Heart left ventricle (tissue), 16 donors: ENCODE measurements around the gene CNEP1R1. TPM values are rescaled to one million over a fixed set of nuclear protein-coding genes. Genes with fewer than 3 reads are reported as not detected.

Experiments used
- ATAC-seq, 4 donors: fragments of 200-7000 bp; cut with Tn5 transposase; one replicate each; pipeline ENCODE4 v1.9.1; 2020 to 2022; ENCODE audit warnings: moderate library complexity in 4 of 4, mild to moderate bottlenecking in 3 of 4, moderate number of reproducible peaks in 1 of 4
- DNase-seq, 5 donors: peaks; one replicate each; pipeline ENCODE4 v3.0.0-alpha.2; 2020
- H3K27ac ChIP-seq, 12 donors: fragments of 200-600 bp; sonication (generic) in 4 of 12; one replicate each; pipeline versions ENCODE4 v1.5.0 to v1.8.0; 2016 to 2022; ENCODE audit warnings: mild to moderate bottlenecking in 2 of 12
- H3K27me3 ChIP-seq, 9 donors: fragments of 200-600 bp; sonication (generic) in 2 of 9; one replicate each; pipeline versions ENCODE4 v1.5.1 to v1.8.0; 2016 to 2022; ENCODE audit warnings: mild to moderate bottlenecking in 3 of 9
- H3K36me3 ChIP-seq, 9 donors: fragments of 200-600 bp; sonication (generic) in 2 of 9; one replicate each; pipeline versions ENCODE4 v1.5.0 to v1.8.0; 2018 to 2022; ENCODE audit warnings: mild to moderate bottlenecking in 2 of 9
- H3K4me1 ChIP-seq, 12 donors: fragments of 200-600 bp; sonication (generic) in 4 of 12; one replicate each; pipeline versions ENCODE4 v1.5.0 to v1.8.0; 2016 to 2022; ENCODE audit warnings: mild to moderate bottlenecking in 3 of 12
- H3K4me3 ChIP-seq, 12 donors: fragments of 200-600 bp; sonication (generic) in 4 of 12; one replicate each; pipeline versions ENCODE4 v1.5.0 to v1.8.0; 2017 to 2022; ENCODE audit warnings: mild to moderate bottlenecking in 9 of 12, moderate library complexity in 4 of 12
- H3K9me3 ChIP-seq, 12 donors: fragments of 200-600 bp; sonication (generic) in 4 of 12; one replicate each; pipeline versions ENCODE4 v1.5.0 to v1.8.0; 2016 to 2022; ENCODE audit warnings: mild to moderate bottlenecking in 1 of 12
- CTCF ChIP-seq, 12 donors: fragments of 200-600 bp; sonication (generic) in 4 of 12; IDR thresholded peaks; one replicate each; pipeline versions ENCODE4 v1.5.0 to v1.8.0; 2018 to 2022; ENCODE audit warnings: antibody characterized with exemption in 12 of 12, mild to moderate bottlenecking in 5 of 12
- POLR2A ChIP-seq, 2 donors: fragments of 450-650 bp; IDR thresholded peaks; one replicate each; pipeline ENCODE4 v1.6.1; 2017; ENCODE audit warnings: antibody characterized with exemption in 2 of 2, mild to moderate bottlenecking in 2 of 2, moderate library complexity in 2 of 2
- WGBS, 4 donors: extraction: QIAGEN DNeasy Blood & Tissue Kit in 2 of 4; methylation state at CpG; one replicate each; pipeline versions ENCODE4 v1.1.5 to v1.1.7; 2013 to 2018; 5-methylcytosine and 5-hydroxymethylcytosine counted together
- intact Hi-C, 10 donors: fragments of 100-400 bp; cut with DNase I; formaldehyde crosslinking; loops; one replicate each; pipeline versions ENCODE4 v1.11.1 to v1.14.2; 2022
- polyA plus RNA-seq, 2 donors: library from polyadenylated mRNA; stranded (reverse); fragments of 200-250 nt; gene quantifications; one replicate each; pipeline ENCODE4 v1.2.3, GENCODE V29; 2013
- total RNA-seq, 9 donors: library from RNA; depleted of rRNA in 2 of 9; stranded (reverse); fragments of >200 nt in 2 of 9; fragmentation: NEBNext Ultra II Directional in 3 of 9; extraction: Animal tissue kit (Norgen Biotek cat#: 25700) in 3 of 9; gene quantifications; one replicate each; pipeline versions ENCODE4 v1.1.0 to v1.2.4, GENCODE V29; 2016 to 2023
- donor health status: ischemic (EF 13 %, LVEDD 7.1; RV severe dilation, severe dysfunction).
- donor health status: healthy with polysubstance abuse.
- donor health status: DM: no; HTN: yes; CAD: no.
- donor health status: DM: no; HTN: no; CAD: no.
- donor health status: ischemic (EF 25% LVEDD 6.9; RV normal size, moderate dysfunction).
- donor health status: ischemic (EF 25% LVEDD 5.7; RV mildly dilated, moderate dysfunction).
- donor health status: healthy.
- donor health status: DM: yes; HTN: yes; CAD: no.
- donor health status: ischemic (EF 35%, LVEDD 5.7; RV mildly dilated, moderate dysfunction).
- donor health status: nonischemic (EF 11% LVEDD 7.7; RV severe dilation, severe dysfunction).
- donor health status: DM: yes; HTN: yes; CAD: no.
- donor health status: PGD.
- donor health status: ischemic (EF 29% LVEDD 5.4; RV normal size, mild dysfunction).
- donor health status: nonischemic (EF 23%, LVEDD 6.1; RV moderate dilation, normal function).

Gene CNEP1R1
- total and polyA plus RNA-seq, 11 donors: 10.9 to 23.9 (median 17.1) TPM

GRCh38 chr16:50069060-50069459 lies 44.0 kb downstream of the CNEP1R1 start:
- intact Hi-C loops: loop anchor here in 7 of 10 donors (2.0 to 10.0 kb wide), 7 partner anchors 42 to 143 kb away; partner anchors contain the start of genes TENT4B (in 6 of the 7) and CNEP1R1 (in 1 of the 7)
- Histone ChIP-seq H3K27ac (no peak overlapping the region), H3K9me3 (no peaks in the 10 kb centered on the region), H3K27me3 (no peaks in the 10 kb centered on the region), H3K36me3 (peaks cover 0 to 48% (median 36%) of the 10 kb centered on the region in 9 donors), H3K4me1 (peaks cover 0 to 32% (median 22%) of the 10 kb centered on the region in 12 donors), H3K4me3 (no peak overlapping the region)
- DNase-seq: no peak
- 98 to 100% (median 99%) methylated on average over 1 of the region's 1 CpG for WGBS, 4 donors
- ATAC-seq: no peak
- TF ChIP-seq POLR2A (IDR thresholded peaks at IDR 0.05) (no peak), CTCF (IDR thresholded peaks at IDR 0.05) (no peak)

GRCh38 chr16:50071075-50071671 lies 46.1 kb downstream of the CNEP1R1 start:
- TF ChIP-seq POLR2A (IDR thresholded peaks at IDR 0.05): no peak
- 63 to 74% (median 67%) methylated on average over 2 of the region's 2 CpGs for WGBS, 4 donors

GRCh38 chr16:50072730-50073129 lies 47.7 kb downstream of the CNEP1R1 start:
- no peak for DNase-seq
- H3K27me3 ChIP-seq: no peaks in the 10 kb centered on the region
- 93 to 99% (median 95%) methylated on average over 5 of the region's 5 CpGs for WGBS, 4 donors
- H3K4me1 ChIP-seq: peaks cover 0 to 17% (median 8%) of the 10 kb centered on the region in 12 donors
- no peak overlapping the region for H3K4me3 ChIP-seq
- intact Hi-C loops: no loop called here
- no peak overlapping the region for H3K27ac ChIP-seq
- no peak for ATAC-seq
- TF ChIP-seq CTCF (IDR thresholded peaks at IDR 0.05): no peak
- TF ChIP-seq POLR2A (IDR thresholded peaks at IDR 0.05): no peak
- peaks cover 0 to 72% (median 53%) of the 10 kb centered on the region in 9 donors for H3K36me3 ChIP-seq
- H3K9me3 ChIP-seq: no peaks in the 10 kb centered on the region

More at GRCh38 chr16:50071075-50071671, 46.1 kb downstream of the CNEP1R1 start:
- Histone ChIP-seq H3K27ac (no peak overlapping the region), H3K27me3 (no peaks in the 10 kb centered on the region), H3K4me1 (peaks cover 0 to 29% (median 22%) of the 10 kb centered on the region in 12 donors), H3K4me3 (no peak overlapping the region), H3K36me3 (peaks cover 0 to 60% (median 39%) of the 10 kb centered on the region in 9 donors), H3K9me3 (no peaks in the 10 kb centered on the region)
- intact Hi-C loops: no loop called here
- no peak for ATAC-seq
- DNase-seq: no peak

- 80 to 91% (median 88%) methylated on average over 9 of the region's 9 CpGs for WGBS, 4 donors
These were observed 54.5 kb downstream of the CNEP1R1 start for GRCh38 chr16:50079397-50080140.

More at GRCh38 chr16:50079397-50080140, 54.5 kb downstream of the CNEP1R1 start:
- DNase-seq (no peak), ATAC-seq (peak in 1 of 4 donors; percentile 32)
- intact Hi-C loops: no loop called here
- H3K36me3 ChIP-seq: peaks cover 0 to 90% (median 74%) of the 10 kb centered on the region in 9 donors
- H3K9me3 ChIP-seq: no peaks in the 10 kb centered on the region
- no peak overlapping the region for H3K4me3 ChIP-seq
- TF ChIP-seq POLR2A (IDR thresholded peaks at IDR 0.05) (no peak), CTCF (IDR thresholded peaks at IDR 0.05) (no peak)
- no peaks in the 10 kb centered on the region for H3K27me3 ChIP-seq
- H3K27ac ChIP-seq: peak overlapping the region in 1 of 12 donors; percentile 66
- H3K4me1 ChIP-seq: peaks cover 0 to 14% (median 0%) of the 10 kb centered on the region in 12 donors
